GM23338 (cell line): Measurements from ENCODE around the gene EMC1. TPM values are rescaled to one million over a fixed set of nuclear protein-coding genes. Genes with fewer than 3 reads are reported as not detected.

Experiments used
- ATAC-seq: fragments of 200-7000 bp; cut with Tn5 transposase; 3 replicates; pipeline ENCODE4 v1.9.1; 2020
- DNase-seq: peaks from one replicate; pipeline ENCODE4 v3.0.0-alpha.2; 2015; ENCODE audit warnings: low spot score
- H2AFZ ChIP-seq: fragments of 200-600 bp; sonication (generic); 2 replicates; pipeline ENCODE4 v1.8.0; 2016; ENCODE audit warnings: antibody characterized with exemption, mild to moderate bottlenecking, moderate library complexity
- H3F3A ChIP-seq: fragments of 200-600 bp; sonication (generic); replicated peaks from 2 replicates; pipeline ENCODE4 v1.8.0; 2017; ENCODE audit warnings: antibody characterized with exemption, mixed run types, low read depth
- H3K27ac ChIP-seq: fragments of 200-600 bp; sonication (generic); 2 replicates; pipeline ENCODE4 v1.6.1; 2016; ENCODE audit warnings: low read depth
- H3K27me3 ChIP-seq: fragments of 200-600 bp; sonication (generic); 2 replicates; pipeline ENCODE4 v1.8.0; 2016; ENCODE audit warnings: mild to moderate bottlenecking, mixed run types, moderate library complexity; ENCODE audit not compliant: insufficient read depth
- H3K36me3 ChIP-seq: fragments of 200-600 bp; sonication (generic); 2 replicates; pipeline ENCODE4 v1.8.0; 2016; ENCODE audit warnings: mild to moderate bottlenecking; ENCODE audit not compliant: insufficient read depth
- H3K4me1 ChIP-seq: fragments of 200-600 bp; sonication (generic); 2 replicates; pipeline ENCODE4 v1.8.0; 2016; ENCODE audit warnings: mild to moderate bottlenecking, moderate library complexity; ENCODE audit not compliant: insufficient read depth
- H3K4me2 ChIP-seq: fragments of 200-600 bp; sonication (generic); 2 replicates; pipeline ENCODE4 v1.7.1; 2017; ENCODE audit warnings: mixed run types
- H3K4me3 ChIP-seq: fragments of 200-600 bp; sonication (generic); 2 replicates; pipeline ENCODE4 v1.6.1; 2016; ENCODE audit warnings: mixed run types
- H3K79me2 ChIP-seq: fragments of 200-600 bp; sonication (generic); replicated peaks from 2 replicates; pipeline ENCODE4 v1.8.0; 2017; ENCODE audit warnings: mild to moderate bottlenecking; ENCODE audit not compliant: insufficient read depth
- H3K9me2 ChIP-seq: fragments of 200-600 bp; sonication (generic); 2 replicates; pipeline ENCODE4 v1.8.0; 2017; ENCODE audit not compliant: insufficient read depth
- H4K20me1 ChIP-seq: fragments of 200-600 bp; sonication (generic); replicated peaks from 2 replicates; pipeline ENCODE4 v1.8.0; 2017; ENCODE audit warnings: mild to moderate bottlenecking; ENCODE audit not compliant: insufficient read depth
- H3K27ac Mint-ChIP-seq: 2 replicates; pipeline ENCODE4 v1.8.0; 2020; ENCODE audit warnings: inconsistent platforms, mild to moderate bottlenecking, moderate library complexity, mixed read lengths
- H3K27me3 Mint-ChIP-seq: 3 replicates; pipeline ENCODE4 v1.8.0; 2022; ENCODE audit warnings: low read depth, mild to moderate bottlenecking, moderate library complexity, mixed read lengths, inconsistent platforms; ENCODE audit not compliant: insufficient read depth, poor library complexity
- H3K36me3 Mint-ChIP-seq: 3 replicates; pipeline ENCODE4 v1.8.0; 2021; ENCODE audit warnings: low read depth, mild to moderate bottlenecking, inconsistent platforms, moderate library complexity, mixed read lengths
- H3K4me1 Mint-ChIP-seq: 3 replicates; pipeline ENCODE4 v1.8.0; 2020; ENCODE audit warnings: mild to moderate bottlenecking, inconsistent platforms, mixed read lengths
- H3K4me3 Mint-ChIP-seq: 3 replicates; pipeline ENCODE4 v1.8.0; 2021; ENCODE audit warnings: moderate library complexity, mild to moderate bottlenecking, inconsistent platforms, mixed read lengths
- H3K9me3 Mint-ChIP-seq: 3 replicates; pipeline ENCODE4 v1.8.0; 2020; ENCODE audit warnings: moderate library complexity, mild to moderate bottlenecking, inconsistent platforms, mixed read lengths
- CREB1 ChIP-seq: fragments of 250-450 bp; sonication (Bioruptor Pico); IDR thresholded peaks from 2 replicates; pipeline ENCODE4 v1.5.0; 2020; ENCODE audit warnings: low read depth, mild to moderate bottlenecking, moderate library complexity
- ETS1 ChIP-seq: IDR thresholded peaks from 2 replicates; pipeline ENCODE4 v1.6.1; 2016; ENCODE audit warnings: antibody characterized with exemption
- EZH2 ChIP-seq: fragments of 200-600 bp; sonication (generic); IDR thresholded peaks from one replicate; pipeline ENCODE4 v1.8.0; 2017; ENCODE audit warnings: antibody characterized with exemption, mild to moderate bottlenecking, low read depth; ENCODE audit not compliant: unreplicated experiment
- EZH2phosphoT487 ChIP-seq: fragments of 200-600 bp; sonication (generic); IDR thresholded peaks from one replicate; pipeline ENCODE4 v1.8.1; 2018; ENCODE audit warnings: antibody characterized with exemption; ENCODE audit not compliant: unreplicated experiment
- JUNB ChIP-seq: IDR thresholded peaks from one replicate; pipeline ENCODE4 v1.6.1; 2016; ENCODE audit warnings: antibody characterized with exemption; ENCODE audit not compliant: unreplicated experiment
- NANOG ChIP-seq: IDR thresholded peaks from 2 replicates; pipeline ENCODE4 v1.6.1; 2016; ENCODE audit warnings: antibody characterized with exemption, borderline replicate concordance
- POLR2AphosphoS5 ChIP-seq: IDR thresholded peaks from 2 replicates; pipeline ENCODE4 v1.6.1; 2016; ENCODE audit warnings: antibody characterized with exemption, low read depth
- REST ChIP-seq: IDR thresholded peaks from one replicate; pipeline ENCODE4 v1.6.1; 2018; ENCODE audit warnings: antibody characterized with exemption; ENCODE audit not compliant: unreplicated experiment
- STAT1 ChIP-seq: IDR thresholded peaks from one replicate; pipeline ENCODE4 v1.6.1; 2016; ENCODE audit warnings: antibody characterized with exemption; ENCODE audit not compliant: unreplicated experiment
- ZNF114 ChIP-seq: fragments of 250-450 bp; sonication (Bioruptor Pico); IDR thresholded peaks from 2 replicates; pipeline ENCODE4 v1.5.0; 2020; ENCODE audit warnings: mild to moderate bottlenecking, moderate library complexity
- ZNF331 ChIP-seq: fragments of 250-450 bp; sonication (Bioruptor Pico); IDR thresholded peaks from 2 replicates; pipeline ENCODE4 v1.5.0; 2020; ENCODE audit warnings: low read depth, mild to moderate bottlenecking, moderate library complexity
- polyA plus RNA-seq: library from polyadenylated mRNA; unstranded; fragments of >200 nt; fragmentation: Nextera tagmentation; extraction: Ambion mirVana; gene quantifications from 2 replicates; pipeline ENCODE4 v1.2.1, GENCODE V29; 2016
- total RNA-seq: library from RNA; depleted of rRNA; stranded (reverse); fragments of >200 nt; shearing (Covaris generic); gene quantifications from 2 replicates; pipeline ENCODE4 v1.2.3, GENCODE V29; 2014
- TF ChIP-seq, protein P1 (sequence below): fragments of 250-450 bp; sonication (Bioruptor Pico); IDR thresholded peaks from 2 replicates; pipeline ENCODE4 v1.5.0; 2020; ENCODE audit warnings: mild to moderate bottlenecking, moderate library complexity
- TF ChIP-seq, protein P2 (sequence below), 2 experiments: fragments of 200-600 bp in 1 of 2; sonication (generic) in 1 of 2; conservative IDR thresholded peaks; 2 replicates each; pipeline versions ENCODE4 v1.5.1 to v1.6.1; 2016 to 2017; ENCODE audit warnings: antibody characterized with exemption in 2 of 2, low read depth in 2 of 2, mild to moderate bottlenecking in 2 of 2, moderate library complexity in 1 of 2

EMC1 gene
- total and polyA plus RNA-seq, 2 experiments from 2014 or later: 17.6 to 53.0 TPM

DNA sequence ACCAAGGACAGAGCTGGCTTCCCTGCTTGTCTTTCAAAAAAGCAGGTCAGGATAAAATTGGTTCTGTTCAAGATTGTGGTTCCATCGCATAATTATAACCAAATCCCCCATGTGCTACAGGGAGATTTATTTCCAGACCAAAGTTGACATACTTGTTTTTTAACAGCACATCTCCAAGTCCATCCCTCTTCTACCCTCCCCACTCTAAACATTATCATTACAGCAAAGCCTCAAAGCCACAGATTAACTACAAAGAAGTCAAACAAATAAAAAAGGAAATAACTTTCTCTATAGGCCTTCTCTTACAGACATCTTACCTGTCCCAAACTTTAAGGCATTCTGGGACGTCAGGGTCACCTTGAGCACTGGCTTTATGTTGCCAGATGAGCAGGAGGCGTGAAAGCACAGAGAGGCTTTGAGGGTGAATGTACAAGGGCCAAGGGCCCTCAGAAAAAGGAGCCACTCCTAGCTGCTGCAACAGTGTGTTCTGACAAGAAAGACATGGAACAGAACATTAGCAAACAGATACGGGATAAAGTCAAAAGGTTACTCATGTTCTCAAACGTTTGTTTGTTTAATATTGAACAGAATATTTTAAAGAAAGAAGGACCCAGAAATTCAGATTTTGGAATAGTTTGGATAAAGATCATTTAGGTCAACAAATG, 72.5 kb downstream of the EMC1 start:
- no peak overlapping the region for H3K27ac Mint-ChIP-seq
- no peak for DNase-seq
- H3K4me3 ChIP-seq: no peak overlapping the region
- H3K79me2 ChIP-seq: peaks cover 21% of the 10 kb centered on the region; the same call in 1 of the 2 replicates
- no peak overlapping the region for H3K27ac ChIP-seq
- TF ChIP-seq ZNF114 (no peak), EZH2phosphoT487 (no peak), ETS1 (no peak), POLR2AphosphoS5 (no peak), CREB1 (CRISPR knock-in tag) (no peak), EZH2 (no peak), NANOG (no peak), JUNB (no peak), REST (no peak), STAT1 (no peak), ZNF331 (CRISPR knock-in tag) (no peak)
- TF ChIP-seq, protein P1, sequence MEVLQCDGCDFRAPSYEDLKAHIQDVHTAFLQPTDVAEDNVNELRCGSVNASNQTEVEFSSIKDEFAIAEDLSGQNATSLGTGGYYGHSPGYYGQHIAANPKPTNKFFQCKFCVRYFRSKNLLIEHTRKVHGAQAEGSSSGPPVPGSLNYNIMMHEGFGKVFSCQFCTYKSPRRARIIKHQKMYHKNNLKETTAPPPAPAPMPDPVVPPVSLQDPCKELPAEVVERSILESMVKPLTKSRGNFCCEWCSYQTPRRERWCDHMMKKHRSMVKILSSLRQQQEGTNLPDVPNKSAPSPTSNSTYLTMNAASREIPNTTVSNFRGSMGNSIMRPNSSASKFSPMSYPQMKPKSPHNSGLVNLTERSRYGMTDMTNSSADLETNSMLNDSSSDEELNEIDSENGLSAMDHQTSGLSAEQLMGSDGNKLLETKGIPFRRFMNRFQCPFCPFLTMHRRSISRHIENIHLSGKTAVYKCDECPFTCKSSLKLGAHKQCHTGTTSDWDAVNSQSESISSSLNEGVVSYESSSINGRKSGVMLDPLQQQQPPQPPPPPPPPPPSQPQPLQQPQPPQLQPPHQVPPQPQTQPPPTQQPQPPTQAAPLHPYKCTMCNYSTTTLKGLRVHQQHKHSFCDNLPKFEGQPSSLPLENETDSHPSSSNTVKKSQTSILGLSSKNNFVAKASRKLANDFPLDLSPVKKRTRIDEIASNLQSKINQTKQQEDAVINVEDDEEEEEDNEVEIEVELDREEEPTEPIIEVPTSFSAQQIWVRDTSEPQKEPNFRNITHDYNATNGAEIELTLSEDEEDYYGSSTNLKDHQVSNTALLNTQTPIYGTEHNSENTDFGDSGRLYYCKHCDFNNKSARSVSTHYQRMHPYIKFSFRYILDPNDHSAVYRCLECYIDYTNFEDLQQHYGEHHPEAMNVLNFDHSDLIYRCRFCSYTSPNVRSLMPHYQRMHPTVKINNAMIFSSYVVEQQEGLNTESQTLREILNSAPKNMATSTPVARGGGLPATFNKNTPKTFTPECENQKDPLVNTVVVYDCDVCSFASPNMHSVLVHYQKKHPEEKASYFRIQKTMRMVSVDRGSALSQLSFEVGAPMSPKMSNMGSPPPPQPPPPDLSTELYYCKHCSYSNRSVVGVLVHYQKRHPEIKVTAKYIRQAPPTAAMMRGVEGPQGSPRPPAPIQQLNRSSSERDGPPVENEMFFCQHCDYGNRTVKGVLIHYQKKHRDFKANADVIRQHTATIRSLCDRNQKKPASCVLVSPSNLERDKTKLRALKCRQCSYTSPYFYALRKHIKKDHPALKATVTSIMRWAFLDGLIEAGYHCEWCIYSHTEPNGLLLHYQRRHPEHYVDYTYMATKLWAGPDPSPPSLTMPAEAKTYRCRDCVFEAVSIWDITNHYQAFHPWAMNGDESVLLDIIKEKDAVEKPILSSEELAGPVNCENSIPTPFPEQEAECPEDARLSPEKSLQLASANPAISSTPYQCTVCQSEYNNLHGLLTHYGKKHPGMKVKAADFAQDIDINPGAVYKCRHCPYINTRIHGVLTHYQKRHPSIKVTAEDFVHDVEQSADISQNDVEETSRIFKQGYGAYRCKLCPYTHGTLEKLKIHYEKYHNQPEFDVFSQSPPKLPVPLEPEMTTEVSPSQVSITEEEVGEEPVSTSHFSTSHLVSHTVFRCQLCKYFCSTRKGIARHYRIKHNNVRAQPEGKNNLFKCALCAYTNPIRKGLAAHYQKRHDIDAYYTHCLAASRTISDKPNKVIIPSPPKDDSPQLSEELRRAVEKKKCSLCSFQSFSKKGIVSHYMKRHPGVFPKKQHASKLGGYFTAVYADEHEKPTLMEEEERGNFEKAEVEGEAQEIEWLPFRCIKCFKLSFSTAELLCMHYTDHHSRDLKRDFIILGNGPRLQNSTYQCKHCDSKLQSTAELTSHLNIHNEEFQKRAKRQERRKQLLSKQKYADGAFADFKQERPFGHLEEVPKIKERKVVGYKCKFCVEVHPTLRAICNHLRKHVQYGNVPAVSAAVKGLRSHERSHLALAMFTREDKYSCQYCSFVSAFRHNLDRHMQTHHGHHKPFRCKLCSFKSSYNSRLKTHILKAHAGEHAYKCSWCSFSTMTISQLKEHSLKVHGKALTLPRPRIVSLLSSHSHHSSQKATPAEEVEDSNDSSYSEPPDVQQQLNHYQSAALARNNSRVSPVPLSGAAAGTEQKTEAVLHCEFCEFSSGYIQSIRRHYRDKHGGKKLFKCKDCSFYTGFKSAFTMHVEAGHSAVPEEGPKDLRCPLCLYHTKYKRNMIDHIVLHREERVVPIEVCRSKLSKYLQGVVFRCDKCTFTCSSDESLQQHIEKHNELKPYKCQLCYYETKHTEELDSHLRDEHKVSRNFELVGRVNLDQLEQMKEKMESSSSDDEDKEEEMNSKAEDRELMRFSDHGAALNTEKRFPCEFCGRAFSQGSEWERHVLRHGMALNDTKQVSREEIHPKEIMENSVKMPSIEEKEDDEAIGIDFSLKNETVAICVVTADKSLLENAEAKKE (CRISPR knock-in tag): no peak
- TF ChIP-seq, protein P2, sequence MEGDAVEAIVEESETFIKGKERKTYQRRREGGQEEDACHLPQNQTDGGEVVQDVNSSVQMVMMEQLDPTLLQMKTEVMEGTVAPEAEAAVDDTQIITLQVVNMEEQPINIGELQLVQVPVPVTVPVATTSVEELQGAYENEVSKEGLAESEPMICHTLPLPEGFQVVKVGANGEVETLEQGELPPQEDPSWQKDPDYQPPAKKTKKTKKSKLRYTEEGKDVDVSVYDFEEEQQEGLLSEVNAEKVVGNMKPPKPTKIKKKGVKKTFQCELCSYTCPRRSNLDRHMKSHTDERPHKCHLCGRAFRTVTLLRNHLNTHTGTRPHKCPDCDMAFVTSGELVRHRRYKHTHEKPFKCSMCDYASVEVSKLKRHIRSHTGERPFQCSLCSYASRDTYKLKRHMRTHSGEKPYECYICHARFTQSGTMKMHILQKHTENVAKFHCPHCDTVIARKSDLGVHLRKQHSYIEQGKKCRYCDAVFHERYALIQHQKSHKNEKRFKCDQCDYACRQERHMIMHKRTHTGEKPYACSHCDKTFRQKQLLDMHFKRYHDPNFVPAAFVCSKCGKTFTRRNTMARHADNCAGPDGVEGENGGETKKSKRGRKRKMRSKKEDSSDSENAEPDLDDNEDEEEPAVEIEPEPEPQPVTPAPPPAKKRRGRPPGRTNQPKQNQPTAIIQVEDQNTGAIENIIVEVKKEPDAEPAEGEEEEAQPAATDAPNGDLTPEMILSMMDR (conservative IDR thresholded peaks at IDR 0.05; ENCODE audit: low read depth in 2 of 2): no peak
- ATAC-seq: no peak
- peaks cover 21% of the 10 kb centered on the region for H4K20me1 ChIP-seq
- H3K4me3 Mint-ChIP-seq: no peak overlapping the region
- H3K27me3 ChIP-seq: no peaks in the 10 kb centered on the region
- no peak overlapping the region for H3K4me2 ChIP-seq
- no peaks in the 10 kb centered on the region for H3F3A ChIP-seq
- no peak overlapping the region for H2AFZ ChIP-seq
- no peaks in the 10 kb centered on the region for H3K4me1 ChIP-seq
- H3K9me3 Mint-ChIP-seq: no peaks in the 10 kb centered on the region
- H3K36me3 Mint-ChIP-seq: peaks cover 88% of the 10 kb centered on the region
- H3K27me3 Mint-ChIP-seq: no peaks in the 10 kb centered on the region
- H3K9me2 ChIP-seq: no peaks in the 10 kb centered on the region
- H3K36me3 ChIP-seq: peaks cover 94% of the 10 kb centered on the region
- no peaks in the 10 kb centered on the region for H3K4me1 Mint-ChIP-seq
